Stomach (tissue), 9 donors: Measurements from ENCODE around the gene LEFTY1. TPM values are rescaled to one million over a fixed set of nuclear protein-coding genes. Genes with fewer than 3 reads are reported as not detected.
A peak's percentile ranks its signal among the peaks of the same experiment; 100 is the strongest.

Experiments used
- DNase-seq, 2 donors: peaks; one replicate each; pipeline versions ENCODE4 v3.0.0 to v3.0.0-alpha.2; 2013 to 2019
- H3K27ac ChIP-seq, 5 donors: fragments of 200-600 bp in 4 of 5; sonication (generic) in 4 of 5; one replicate each; pipeline ENCODE4 v1.5.1; 2013 to 2019; ENCODE audit warnings: mild to moderate bottlenecking in 1 of 5, moderate library complexity in 1 of 5
- H3K27me3 ChIP-seq, 3 donors: fragments of 200-600 bp; sonication (generic); one replicate each; pipeline ENCODE4 v1.5.1; 2017 to 2019; ENCODE audit warnings: mixed run types in 1 of 3
- H3K36me3 ChIP-seq, 4 donors: fragments of 200-600 bp; sonication (generic); 1 replicate in 3 of 4; 2 replicates in 1 of 4; pipeline ENCODE4 v1.5.1; 2016 to 2019
- H3K4me1 ChIP-seq, 4 donors: fragments of 200-600 bp; sonication (generic); one replicate each; pipeline ENCODE4 v1.5.1; 2016 to 2019
- H3K4me3 ChIP-seq, 4 donors: fragments of 200-600 bp; sonication (generic) in 3 of 4; one replicate each; pipeline ENCODE4 v1.5.1; 2016 to 2019; ENCODE audit warnings: mild to moderate bottlenecking in 1 of 4
- H3K9me3 ChIP-seq, 4 donors: fragments of 200-600 bp; sonication (generic); one replicate each; pipeline ENCODE4 v1.5.1; 2016 to 2019
- EP300 ChIP-seq: sonication (generic); formaldehyde crosslinking; IDR thresholded peaks from one replicate; pipeline ENCODE4 v1.6.1; 2017; ENCODE audit warnings: antibody characterized with exemption
- POLR2A ChIP-seq, 4 donors: fragments of 450-650 bp; IDR thresholded peaks; one replicate each; pipeline ENCODE4 v1.6.1; 2016; ENCODE audit warnings: antibody characterized with exemption in 4 of 4, control low read depth in 2 of 4, mild to moderate bottlenecking in 1 of 4, moderate library complexity in 1 of 4
- POLR2AphosphoS5 ChIP-seq, 3 donors: sonication (generic); formaldehyde crosslinking; IDR thresholded peaks; one replicate each; pipeline ENCODE4 v1.6.1; 2016; ENCODE audit warnings: antibody characterized with exemption in 3 of 3
- WGBS, 5 donors: extraction: QIAGEN DNeasy Blood & Tissue Kit in 3 of 5; methylation state at CpG; one replicate each; pipeline versions ENCODE4 v1.1.5 to v1.1.7; 2013 to 2018; 5-methylcytosine and 5-hydroxymethylcytosine counted together
- intact Hi-C: fragments of 100-400 bp; cut with DNase I; formaldehyde crosslinking; loops from one replicate; pipeline ENCODE4 v1.15.1; 2023; ENCODE audit warnings: low total_unique reads
- polyA plus RNA-seq, 3 donors: library from polyadenylated mRNA; stranded (reverse); fragments of 200-250 nt; gene quantifications; one replicate each; pipeline ENCODE4 v1.2.3, GENCODE V29; 2013
- total RNA-seq, 5 donors: library from RNA; depleted of rRNA; stranded (reverse); fragments of >200 nt; gene quantifications; one replicate each; pipeline versions ENCODE4 v1.1.0 to v1.2.3, GENCODE V29; 2014 to 2016
- TF ChIP-seq, protein P1 (sequence below), 7 experiments: fragments of 450-650 bp in 4 of 7; fragments of 200-600 bp in 3 of 7; sonication (generic) in 3 of 7; IDR thresholded peaks; one replicate each; pipeline ENCODE4 v1.5.1; 2016 to 2019; ENCODE audit warnings: antibody characterized with exemption in 7 of 7, control low read depth in 2 of 7, mild to moderate bottlenecking in 1 of 7
- donor health status: healthy with polysubstance abuse.
- donor health status: Bipolar disorder and iron deficiency.
- donor health status: healthy.

LEFTY1 gene
- total and polyA plus RNA-seq, 8 donors: 0.37 to 499 (median 0.61) TPM; not detected in 3

DNA sequence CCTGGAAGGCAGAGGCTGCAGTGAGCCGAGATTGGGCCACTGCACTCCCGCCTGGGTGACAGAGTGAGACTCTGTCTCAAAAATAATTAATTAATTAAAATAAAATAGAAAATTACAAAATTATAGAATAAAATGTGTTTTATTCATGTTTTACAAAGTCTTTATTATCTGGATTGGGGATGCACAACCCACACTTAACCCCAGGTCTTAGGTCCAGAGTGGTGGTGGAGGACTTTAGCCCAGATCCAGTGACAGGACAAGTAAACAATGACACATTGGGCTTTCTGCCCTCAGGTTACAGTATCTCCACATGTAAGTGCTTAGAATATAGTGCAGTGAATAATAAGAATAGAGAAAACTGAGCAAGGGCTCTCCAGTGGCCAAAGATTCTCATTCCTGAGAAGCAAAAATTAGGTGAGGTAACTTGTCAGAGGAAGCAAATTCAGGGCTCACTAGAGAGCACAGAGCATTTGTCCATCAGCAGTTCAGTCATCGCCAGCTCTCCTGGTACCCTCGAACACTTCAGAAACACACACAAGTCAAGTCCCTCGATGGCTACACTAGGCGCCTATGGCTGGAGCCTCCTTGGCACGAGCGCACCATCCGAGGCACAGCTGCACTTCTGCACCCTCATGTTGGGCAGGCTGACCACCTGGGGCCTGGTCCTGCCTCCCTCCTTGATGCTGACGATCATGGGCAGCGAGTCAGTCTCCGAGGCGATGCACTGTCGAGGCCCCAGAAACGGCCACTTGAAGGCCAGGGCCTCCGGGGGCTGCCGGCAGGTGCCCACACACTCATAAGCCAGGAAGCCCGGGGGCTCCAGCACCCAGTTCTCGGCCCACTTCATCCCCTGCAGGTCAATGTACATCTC, 2.6 kb downstream of the LEFTY1 start:
- 90 to 95% (median 93%) methylated on average over 6 to 19 of the region's 19 CpGs for WGBS, 5 donors
- TF ChIP-seq, protein P1, sequence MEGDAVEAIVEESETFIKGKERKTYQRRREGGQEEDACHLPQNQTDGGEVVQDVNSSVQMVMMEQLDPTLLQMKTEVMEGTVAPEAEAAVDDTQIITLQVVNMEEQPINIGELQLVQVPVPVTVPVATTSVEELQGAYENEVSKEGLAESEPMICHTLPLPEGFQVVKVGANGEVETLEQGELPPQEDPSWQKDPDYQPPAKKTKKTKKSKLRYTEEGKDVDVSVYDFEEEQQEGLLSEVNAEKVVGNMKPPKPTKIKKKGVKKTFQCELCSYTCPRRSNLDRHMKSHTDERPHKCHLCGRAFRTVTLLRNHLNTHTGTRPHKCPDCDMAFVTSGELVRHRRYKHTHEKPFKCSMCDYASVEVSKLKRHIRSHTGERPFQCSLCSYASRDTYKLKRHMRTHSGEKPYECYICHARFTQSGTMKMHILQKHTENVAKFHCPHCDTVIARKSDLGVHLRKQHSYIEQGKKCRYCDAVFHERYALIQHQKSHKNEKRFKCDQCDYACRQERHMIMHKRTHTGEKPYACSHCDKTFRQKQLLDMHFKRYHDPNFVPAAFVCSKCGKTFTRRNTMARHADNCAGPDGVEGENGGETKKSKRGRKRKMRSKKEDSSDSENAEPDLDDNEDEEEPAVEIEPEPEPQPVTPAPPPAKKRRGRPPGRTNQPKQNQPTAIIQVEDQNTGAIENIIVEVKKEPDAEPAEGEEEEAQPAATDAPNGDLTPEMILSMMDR (IDR thresholded peaks at IDR 0.05): no peak
- no peak for TF ChIP-seq EP300
- TF ChIP-seq POLR2AphosphoS5 (IDR thresholded peaks at IDR 0.05): no peak
- no peak for TF ChIP-seq POLR2A (IDR thresholded peaks at IDR 0.05)
- intact Hi-C loops: no loop called here
- H3K4me1 ChIP-seq: peaks cover 19 to 69% (median 28%) of the 10 kb centered on the region in 4 donors
- no peak overlapping the region for H3K4me3 ChIP-seq
- DNase-seq: no peak
- no peaks in the 10 kb centered on the region for H3K9me3 ChIP-seq
- no peak overlapping the region for H3K27ac ChIP-seq
- no peaks in the 10 kb centered on the region for H3K36me3 ChIP-seq
- H3K27me3 ChIP-seq: no peaks in the 10 kb centered on the region

DNA sequence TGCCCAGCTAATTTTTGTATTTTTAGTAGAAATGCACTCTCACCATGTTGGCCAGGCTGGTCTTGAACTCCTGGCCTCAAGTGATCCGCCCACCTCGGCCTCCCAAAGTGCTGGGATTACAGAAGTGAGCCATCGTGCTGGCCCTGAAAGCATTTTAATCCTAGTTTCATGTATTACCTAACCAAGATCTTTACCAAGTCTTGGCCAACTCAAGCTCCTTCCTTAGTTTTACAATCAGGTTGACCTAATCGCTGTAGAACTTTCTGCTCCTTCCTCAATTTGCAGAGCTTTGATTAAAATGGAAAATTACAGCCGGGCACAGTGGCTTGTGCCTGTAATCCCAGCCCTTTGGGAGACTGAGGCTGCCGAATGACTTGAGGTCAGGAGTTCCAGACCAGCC, 3.6 kb downstream of the LEFTY1 start:
- intact Hi-C loops: no loop called here
- TF ChIP-seq, protein P1 (IDR thresholded peaks at IDR 0.05): no peak
- H3K36me3 ChIP-seq: no peaks in the 10 kb centered on the region
- DNase-seq: no peak
- no peaks in the 10 kb centered on the region for H3K9me3 ChIP-seq
- H3K27me3 ChIP-seq: no peaks in the 10 kb centered on the region
- H3K4me3 ChIP-seq: no peak overlapping the region
- whole genome bisulfite sequencing, 5 donors: 81 to 95% (median 93%) methylated on average over 6 of the region's 6 CpGs
- no peak overlapping the region for H3K27ac ChIP-seq
- H3K4me1 ChIP-seq: peaks cover 19 to 69% (median 31%) of the 10 kb centered on the region in 4 donors

DNA sequence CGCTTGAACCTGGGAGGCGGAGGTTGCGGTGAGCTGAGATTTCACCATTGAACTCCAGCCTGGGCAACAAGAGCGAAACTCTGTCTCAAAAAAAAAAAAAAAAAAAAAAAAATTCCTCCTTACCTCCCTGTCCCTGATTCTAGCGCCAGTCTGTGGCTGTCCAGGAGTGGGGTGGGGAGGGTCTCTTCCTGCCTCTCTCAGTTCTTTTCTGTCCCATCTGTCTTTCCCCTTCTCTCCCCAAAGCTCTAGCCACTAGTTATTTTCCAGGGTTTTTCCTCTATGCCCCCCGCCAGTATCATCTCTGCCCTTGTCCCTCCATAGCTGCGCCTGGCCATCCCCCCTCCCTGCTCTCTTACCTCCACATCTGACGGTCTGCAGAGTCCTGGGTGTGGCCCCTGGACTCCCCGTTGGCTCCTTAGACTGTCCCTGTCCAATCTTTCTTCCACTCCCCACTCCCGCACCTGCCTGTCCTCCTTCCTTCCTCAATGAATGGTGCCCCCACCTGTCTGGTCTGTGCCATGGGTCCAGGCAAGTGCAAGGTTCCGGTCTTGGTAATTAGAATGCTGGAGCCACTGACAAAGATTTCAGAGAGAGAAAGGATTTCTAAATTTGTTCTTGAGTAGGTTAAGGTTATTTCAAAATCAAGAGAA, 5.2 kb downstream of the LEFTY1 start:
- Histone ChIP-seq H3K4me1 (peaks cover 31 to 69% (median 37%) of the 10 kb centered on the region in 4 donors), H3K27ac (peak overlapping the region in 4 of 5 donors; percentile 92 to 96 (median 94)), H3K9me3 (no peaks in the 10 kb centered on the region), H3K27me3 (no peaks in the 10 kb centered on the region), H3K36me3 (no peaks in the 10 kb centered on the region), H3K4me3 (peak overlapping the region in 2 of 4 donors; percentile 74 to 80)
- TF ChIP-seq POLR2A (IDR thresholded peaks at IDR 0.05): no peak
- TF ChIP-seq, protein P1 (IDR thresholded peaks at IDR 0.05): no peak
- no peak for TF ChIP-seq POLR2AphosphoS5 (IDR thresholded peaks at IDR 0.05)
- TF ChIP-seq EP300: no peak
- DNase-seq: no peak
- 74 to 84% (median 78%) methylated on average over 9 to 11 of the region's 11 CpGs for WGBS, 5 donors
- intact Hi-C loops: no loop called here

DNA sequence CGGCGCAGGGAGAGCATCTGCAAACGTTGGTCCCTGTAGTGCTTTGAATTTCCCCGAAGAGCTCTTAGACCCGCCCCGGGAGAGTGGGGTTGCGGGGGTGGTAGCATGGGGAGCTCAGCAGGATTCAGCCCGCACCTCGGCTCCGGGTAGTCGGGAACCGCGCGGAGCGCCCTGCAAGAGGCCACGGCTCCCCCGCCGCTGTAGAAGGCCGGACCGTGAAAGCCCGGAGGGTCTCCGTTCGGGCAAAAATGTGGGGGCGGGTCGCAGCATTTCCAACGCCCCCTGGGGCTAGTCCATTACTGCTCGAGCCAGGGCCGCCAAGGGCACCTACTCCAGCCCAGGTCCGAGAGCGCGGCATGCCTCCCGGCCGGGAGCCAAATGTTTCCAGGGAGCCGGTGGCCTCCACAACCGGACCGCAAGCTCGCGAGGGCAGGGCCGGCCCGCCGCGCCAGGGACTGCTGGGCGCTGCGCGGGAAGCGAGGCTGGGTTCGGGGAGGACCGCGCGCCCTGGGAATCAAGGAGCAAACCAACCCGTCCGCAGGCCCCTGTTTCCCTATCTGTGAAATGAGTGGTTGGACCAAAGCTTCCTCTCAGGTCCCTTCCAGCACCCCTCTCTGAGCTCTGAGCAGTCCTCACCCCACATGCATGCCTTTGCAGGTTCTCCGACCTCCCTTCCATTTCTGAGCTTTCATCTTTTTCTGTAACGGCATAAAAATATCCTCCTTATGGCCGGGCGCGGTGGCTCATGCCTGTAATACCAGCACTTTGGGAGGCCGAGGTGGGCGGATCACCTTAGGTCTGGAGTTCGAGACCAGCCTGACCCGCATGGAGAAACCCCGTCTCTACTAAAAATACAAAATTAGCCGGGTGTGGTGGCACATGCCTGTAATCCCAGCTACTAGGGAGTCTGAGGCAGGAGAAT, 6.0 kb downstream of the LEFTY1 start:
- intact Hi-C loops: no loop called here
- Histone ChIP-seq H3K27ac (peak overlapping the region; percentile 92 to 96 (median 95)), H3K9me3 (no peaks in the 10 kb centered on the region), H3K27me3 (no peaks in the 10 kb centered on the region), H3K4me1 (peaks cover 39 to 70% (median 45%) of the 10 kb centered on the region in 4 donors), H3K4me3 (peak overlapping the region; percentile 74 to 98 (median 88)), H3K36me3 (no peaks in the 10 kb centered on the region)
- TF ChIP-seq, protein P1 (IDR thresholded peaks at IDR 0.05): peak in 1 of 7 experiments; percentile 2
- TF ChIP-seq POLR2AphosphoS5 (IDR thresholded peaks at IDR 0.05): peak in 1 of 3 donors; percentile 9
- TF ChIP-seq POLR2A (IDR thresholded peaks at IDR 0.05): no peak
- no peak for TF ChIP-seq EP300
- WGBS, 5 donors: 4 to 6% (median 4%) methylated on average over 18 to 63 of the region's 63 CpGs
- peak; percentile 73 to 76 for DNase-seq
